ENCODE measurements around the gene COL5A1. TPM values are rescaled to one million over a fixed set of nuclear protein-coding genes. Genes with fewer than 3 reads are reported as not detected.

Gene COL5A1
- polyA plus RNA-seq (2013, experiment 1 of 2; ENCODE audit: insufficient read length), result 1,306 TPM
- polyA plus RNA-seq (2013, experiment 2 of 2; ENCODE audit: insufficient read length), result 1,830 TPM

DNA sequence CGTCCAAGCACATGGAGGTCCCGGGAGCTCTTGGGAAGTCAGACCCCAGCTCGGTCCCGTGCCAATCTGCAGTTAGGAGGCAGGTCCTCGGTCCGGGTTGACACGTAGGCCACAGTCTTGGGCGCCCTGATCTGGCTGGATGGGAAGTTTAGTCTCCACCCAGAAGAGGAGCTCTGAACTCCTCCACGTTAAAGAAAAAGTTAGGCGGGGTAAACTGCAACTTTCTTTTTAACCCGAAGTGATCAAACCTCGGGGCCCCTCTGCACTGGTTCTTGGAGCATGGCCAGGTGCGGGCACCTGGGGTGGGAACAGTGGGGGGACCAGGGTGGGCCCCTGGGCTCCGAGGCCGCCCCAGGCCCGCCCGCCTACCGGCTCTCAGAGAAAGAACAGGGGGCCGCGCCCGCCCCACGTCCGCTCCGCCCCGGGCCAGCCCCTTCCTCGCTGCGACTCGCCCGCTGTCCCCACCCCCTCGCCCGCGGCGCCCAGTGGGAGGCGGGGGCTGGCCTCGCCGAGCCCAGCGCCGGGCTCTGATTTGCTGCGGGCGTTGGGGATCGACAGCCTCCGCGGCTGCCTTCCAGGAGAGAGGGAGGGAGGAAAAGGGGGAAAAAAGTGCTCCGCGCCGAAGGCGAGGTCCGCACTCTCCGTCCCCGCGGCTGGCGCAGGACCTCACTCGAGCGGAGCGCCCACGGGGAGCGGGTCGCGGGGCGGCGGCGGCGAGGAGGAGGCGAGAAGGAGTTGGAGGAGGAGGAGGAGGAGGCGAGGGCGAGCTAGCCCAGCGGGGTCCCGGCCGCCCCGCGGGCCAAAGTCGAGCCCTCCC is at the start of gene COL5A1:
Gene COL5A1 (plus strand): TSS at position 631 of the 817 bp plus-strand sequence. CDS start 385 bp downstream, outside the sequence.
- DNase-seq, result peak; percentile 97

DNA sequence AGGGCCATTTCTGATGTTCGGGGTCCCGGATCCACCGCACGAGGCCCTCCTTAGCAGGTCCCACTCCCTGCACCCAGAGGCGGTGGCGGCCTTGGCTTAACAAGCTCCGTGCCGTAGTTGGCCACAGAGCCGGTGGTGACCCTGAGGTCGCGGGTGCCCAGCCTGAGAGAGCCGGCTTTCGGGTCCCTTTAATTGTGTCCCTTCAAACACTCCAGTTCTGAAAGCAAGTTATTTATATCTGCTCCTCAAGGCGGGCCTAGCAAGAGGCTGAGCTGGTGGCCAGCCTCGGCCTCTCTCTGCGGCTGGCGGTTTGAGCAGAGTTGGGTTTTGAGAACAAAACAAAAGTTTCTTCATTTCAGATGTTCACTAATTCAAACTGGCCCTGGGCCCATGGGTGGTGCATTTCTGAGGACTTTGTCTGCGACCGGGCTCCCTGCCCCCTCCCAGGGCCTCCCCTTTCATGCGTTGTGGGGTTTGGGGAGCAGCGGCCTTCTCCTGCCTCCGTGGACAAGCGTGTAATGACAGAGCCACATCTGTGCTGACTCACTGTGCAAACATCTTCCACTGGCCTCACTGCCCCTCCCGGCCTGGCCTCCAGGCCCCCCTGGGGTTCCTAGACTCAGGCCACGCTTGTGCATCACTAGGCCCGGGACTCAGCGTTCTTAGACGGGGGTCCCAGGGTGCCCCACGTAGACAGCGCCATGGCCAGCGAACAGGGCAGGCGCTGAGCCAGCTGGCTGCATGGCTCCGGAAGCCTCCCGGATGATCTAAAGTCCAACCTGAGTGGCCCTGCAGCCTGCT is 49.4 kb upstream of the COL5A1 start:
- DNase-seq, result peak; percentile 97

DNA sequence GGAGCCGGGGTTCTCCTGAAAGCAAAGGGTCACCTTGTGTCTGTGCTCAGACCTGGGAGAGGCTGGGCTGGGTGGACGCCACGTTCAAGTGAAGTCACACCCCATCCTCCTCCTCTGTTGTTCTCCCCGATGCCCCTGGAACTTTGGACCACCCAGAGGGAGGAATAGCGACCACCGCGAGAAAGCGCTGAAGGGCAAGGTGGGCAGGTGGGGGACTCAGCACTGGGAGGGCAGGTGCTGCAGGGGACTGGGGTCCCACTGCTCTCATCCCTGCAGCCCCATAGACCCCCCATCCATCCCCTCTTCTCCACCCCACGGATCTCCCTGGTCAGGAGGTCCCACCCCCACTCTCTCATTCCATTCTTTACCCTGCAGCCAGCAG is 48.8 kb upstream of the COL5A1 start:
- DNase-seq, result no peak

DNA sequence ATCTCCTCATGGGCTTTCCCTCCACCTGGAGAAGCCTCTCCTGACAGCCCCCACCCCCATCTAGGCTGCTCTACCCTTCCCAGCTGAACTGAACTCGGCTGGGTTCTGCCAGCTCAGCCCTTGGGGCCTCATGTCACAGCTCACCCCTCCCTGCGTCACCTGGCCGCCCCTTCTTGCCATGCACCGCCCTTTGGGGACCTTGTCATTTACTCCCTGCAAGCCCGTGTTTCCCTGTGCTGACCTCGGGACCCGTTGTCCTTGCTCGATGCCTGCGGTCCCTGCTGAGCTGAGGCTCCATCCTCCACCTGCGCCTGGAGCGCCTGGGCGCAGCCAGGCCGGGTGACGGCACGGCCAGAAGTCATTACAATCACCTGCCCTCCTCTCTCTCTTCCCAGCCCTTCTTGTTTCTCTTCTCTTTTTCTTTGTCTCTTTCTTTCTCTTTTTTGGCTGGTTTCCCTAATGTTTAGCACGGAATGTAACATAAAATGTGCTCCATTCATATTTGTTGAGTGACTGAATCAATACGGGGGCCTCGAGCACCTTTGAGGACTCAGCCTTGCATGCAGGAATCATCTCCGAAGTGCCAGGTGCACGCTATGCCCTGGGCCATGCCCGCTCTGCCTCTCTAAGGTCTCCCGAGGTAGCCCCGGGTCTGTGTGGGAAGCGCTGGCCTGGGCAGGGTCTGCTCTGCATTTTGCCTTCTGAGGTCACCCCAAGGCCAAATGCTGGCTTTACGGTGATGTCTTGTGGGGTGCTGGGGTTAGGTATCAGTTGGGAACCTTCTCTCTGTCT is 48.1 kb upstream of the COL5A1 start:
- DNase-seq, result no peak

DNA sequence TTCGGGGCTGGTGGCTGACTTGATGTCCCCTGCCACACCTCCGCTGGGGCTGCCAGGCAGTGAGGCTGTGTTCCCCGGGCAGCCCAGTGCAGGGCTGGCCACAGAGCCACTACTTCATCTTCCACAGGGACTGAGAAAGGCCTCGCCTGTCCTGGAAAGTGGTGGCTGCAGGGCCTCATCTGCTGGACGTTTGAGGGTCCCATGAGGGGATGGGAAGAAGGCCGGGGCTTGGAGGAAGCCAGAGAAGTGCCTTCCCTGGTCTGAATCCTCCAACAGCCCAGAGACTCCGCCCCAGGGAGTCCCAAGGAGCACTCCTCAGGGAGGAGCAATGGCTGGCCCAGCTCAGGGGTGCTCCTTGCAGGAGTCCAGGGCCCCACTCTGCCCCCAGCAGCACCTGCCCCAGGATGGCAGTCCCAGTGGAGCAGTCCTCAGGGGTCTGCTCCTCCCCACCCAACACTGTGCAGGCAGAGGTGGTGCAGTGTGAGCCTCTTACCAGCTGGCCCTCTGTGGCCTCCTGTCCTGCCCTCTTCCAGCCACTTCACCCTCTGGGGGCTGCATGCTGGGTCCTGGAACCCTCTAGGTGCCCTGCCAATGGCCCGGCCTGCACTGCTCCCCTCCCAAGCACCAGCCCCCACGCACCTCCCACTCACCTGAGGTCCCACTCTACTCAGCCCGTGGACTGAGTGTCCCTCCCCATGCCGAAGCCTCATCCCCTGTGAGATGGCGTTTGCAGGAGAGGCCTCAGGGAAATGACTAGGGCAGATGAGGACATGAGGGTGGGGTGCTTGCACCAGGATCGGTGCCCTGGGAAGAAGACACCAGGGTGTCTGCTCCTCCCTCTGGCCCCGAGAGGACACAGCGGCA is 47.3 kb upstream of the COL5A1 start:
- DNase-seq, result no peak

DNA sequence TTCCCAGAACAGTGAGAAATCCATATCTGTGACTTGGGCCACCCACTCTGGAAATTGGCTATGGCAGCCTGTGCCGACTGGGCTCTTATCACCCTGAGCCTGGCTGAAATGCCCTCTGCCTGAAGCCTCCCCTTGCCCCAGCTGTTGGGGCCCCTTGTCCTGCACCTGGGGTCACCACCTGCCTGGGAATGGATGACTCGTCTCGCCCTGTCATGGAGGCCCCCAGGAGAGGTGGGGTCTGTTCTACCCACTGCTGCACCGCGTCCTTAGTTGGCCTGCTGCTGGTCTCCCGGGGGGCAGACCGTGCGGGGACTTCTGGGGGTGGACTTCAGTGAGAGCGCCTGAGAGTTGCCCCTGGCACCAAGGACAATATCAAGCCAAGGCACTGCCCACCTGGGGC is 46.6 kb upstream of the COL5A1 start:
- DNase-seq, result no peak

DNA sequence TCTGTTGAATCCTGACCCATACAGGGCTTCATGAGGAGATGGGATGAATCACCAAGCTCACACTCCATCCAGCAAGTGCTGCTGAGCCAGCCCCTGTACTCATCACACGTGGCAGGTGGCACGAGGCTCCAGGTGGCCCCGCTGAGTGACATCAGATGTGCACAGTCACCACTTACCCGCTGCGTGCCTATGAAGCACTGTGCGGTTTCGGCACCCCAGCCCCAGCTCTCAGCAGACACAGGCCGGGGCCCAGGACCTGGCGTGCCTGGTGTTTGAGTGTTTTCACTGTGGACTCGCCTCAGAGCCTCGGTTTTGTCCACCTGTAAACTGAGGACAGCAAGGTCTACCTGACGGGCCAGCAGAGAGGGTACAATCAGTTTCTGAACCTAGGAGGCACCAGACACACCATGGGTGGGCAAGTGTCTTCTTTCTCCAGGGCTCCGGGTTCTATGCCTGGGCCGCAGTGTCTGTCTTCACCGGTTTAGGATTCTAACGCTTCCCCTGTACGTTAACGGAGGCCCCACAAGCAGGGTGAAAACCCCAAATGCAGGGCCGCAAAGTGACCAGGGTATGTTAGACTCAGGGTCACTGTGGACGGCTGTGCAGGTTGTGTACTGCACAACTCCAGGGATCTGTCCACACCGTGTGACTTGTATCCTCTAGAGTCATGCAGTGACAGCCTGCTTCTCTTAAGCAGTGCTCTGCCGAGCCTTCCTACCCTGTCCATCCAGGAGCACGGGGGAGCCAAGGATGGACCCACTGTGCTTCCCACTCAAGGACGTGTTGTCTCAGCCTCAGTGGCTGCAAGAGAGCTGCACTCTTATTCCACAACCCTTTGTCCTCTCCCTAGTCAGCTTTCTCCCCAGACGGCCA is 44.3 kb upstream of the COL5A1 start:
- no peak for DNase-seq

DNA sequence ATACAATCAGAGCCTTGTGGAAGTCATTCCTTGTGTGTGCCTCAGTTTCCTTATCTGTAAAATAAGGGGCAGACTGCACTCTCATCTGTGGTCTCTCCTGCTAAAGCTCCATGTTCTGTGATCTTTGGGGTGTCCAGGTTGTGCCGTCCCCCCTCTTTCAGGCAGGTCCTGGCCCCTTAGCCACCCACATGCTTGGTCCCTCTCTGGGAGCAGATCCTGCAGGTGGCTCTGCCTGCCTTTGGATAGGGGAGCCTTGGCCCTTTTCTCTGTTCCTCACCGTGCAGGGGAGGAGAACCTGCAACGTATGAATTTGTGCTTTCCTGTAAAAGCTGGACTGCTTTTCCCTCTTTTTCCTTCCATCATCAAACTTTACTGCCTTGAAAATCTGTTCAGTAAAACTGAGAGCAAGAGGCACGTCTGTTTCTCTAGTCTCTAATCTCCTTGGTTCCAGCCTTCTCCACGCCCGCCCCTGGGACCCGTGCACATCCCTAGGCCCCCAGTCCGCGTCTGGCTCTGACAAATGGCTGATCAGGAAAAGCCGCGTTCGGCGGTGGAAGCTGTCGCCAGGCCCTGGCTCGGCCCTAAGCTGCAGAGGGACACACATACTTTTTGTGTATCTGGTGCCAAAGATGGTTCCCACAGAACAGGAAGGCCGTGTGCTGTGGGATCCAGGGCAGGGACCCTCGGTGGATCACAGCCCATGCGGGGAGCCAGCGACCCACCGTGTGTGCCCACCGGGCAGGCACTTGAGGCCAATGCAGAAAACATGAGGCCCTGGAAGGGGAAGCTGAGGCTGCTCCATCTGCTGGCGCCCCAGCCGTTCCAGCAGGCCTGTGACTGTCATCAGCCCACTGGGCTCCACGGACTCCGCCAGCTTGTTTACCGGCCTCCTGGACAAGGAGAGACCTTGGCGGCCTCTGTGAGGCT is 43.4 kb upstream of the COL5A1 start:
- no peak for DNase-seq

DNA sequence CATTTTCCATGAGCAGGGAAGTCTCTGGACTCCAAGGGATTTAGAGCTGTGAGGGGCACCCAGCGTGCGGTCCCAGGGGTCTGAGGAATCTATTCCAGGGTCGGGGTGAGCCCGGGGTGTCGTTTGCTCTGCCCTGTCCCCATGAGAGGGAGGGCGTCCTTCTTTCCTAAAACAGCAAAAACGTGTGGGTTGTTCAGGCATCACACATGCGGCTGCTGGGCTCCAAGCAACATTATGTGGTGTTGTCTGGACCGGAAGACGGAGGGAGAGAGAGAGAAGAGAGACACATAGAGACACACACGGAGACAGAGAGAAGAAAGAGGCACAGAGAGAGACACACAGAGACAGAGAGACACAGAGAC is 42.7 kb upstream of the COL5A1 start:
- DNase-seq, result no peak

DNA sequence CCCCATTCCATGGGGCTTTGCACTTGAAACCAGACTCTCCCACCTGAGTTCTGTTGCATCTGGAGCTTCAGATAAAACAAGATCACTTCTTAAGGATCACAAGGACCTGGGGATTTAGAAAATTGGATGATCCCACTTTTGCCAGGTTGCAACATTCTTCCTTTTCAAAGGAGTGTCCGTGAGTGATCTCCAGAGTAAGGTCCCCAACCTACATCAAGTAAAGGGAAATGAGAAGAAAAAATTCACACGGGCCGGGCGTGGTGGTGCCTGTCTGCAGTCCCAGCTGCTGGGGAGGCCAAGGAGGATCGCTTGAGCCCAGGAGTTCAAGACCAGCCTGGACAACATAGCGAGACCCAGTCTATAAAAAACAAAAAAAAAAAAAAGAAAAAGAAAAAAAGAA is 41.2 kb upstream of the COL5A1 start:
- DNase-seq, result no peak

DNA sequence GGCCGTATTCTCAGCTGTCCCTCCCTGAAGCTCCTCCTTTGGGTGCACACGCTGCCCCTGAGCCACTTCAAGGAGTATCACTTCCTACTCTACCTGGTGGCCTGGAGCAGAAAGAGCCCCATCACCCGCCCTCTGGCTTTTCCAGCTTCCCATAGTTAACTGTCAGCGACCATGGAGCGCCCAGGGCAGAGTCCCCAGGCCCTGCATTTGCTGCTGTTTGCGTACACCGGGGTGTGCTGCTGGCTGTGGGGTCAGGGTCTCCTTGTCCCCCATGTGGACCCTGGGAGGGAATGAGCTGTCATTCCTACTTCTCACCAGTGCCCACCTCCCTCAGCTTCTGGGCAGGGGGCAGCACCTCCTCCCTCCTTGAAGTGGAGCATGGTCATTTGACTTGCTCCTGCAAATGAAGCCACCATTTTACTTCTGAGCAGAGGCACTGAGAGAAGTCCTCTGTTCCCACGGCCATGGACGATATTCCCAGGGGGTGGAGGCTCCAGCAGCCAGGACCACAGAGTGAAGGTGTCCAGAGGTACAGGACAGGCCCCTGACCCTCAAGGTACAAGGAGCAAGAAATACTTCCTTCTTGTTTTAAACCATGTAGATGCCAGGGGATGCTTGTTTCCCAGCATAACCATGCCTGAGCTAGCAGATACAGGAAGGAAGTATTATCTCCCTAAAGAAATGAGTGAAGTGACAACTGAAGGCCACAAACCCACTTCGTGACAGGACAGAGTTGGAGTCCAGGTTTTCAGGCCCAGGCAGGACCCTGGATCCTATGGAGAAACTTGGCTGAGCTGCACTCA is 40.6 kb upstream of the COL5A1 start:
- no peak for DNase-seq

DNA sequence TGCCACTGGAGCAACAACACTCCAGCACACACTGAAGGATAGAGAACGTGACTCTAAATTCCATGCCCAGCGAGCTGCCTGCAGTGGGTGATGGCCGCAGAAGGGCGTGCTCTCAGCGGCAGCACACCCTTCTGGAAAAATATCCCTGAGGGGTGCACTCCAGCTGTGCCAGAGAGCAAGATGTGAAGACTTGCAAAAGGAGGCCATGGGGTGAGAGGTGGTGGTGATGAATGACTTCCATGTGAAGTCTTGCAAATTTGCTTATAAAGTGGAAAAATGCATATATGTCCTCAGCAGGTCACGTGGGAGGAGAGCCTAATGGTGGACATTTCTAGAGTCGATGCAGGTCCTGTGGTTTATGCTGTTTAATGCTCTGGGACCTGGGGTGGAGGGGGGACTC is 39.8 kb upstream of the COL5A1 start:
- peak; percentile 35 for DNase-seq

DNA sequence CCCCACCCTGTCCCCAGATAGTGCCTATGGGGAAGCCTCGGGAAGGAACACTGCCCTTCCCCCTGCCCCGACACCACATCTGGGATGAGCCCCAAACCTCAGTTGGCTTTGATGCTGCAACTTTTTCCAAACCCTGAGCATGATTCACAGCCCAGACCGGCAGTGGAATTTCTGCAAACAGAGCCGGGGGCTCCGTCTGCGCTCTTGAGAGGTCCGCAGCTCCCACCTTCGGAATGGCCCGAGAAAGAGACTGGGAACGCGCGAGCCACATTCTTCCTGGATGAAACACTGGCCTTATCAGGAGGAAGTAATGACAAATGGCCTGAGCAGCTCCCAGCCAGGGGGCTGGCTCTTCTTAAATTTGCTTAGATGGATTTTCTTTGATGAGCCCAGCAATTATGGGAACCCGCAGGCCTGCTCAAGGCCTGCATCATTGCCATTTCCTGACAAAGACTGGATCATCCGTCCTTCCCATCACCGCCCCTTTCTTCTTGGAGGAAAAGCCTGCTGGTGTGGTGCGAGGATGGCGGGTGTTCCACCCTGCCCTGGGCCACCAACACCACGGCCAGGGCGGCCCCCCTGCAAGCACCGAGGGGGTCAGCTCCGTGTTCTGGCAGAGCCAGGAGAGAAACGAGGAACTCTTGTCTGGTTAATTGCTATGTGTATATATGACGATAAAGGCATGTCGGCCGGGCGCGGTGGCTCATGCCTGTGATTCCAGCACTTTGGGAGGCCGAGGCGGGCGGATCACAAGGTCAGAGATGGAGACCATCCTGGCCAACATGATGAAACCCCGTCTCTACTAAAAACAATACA is 38.8 kb upstream of the COL5A1 start:
- DNase-seq, result peak; percentile 100

DNA sequence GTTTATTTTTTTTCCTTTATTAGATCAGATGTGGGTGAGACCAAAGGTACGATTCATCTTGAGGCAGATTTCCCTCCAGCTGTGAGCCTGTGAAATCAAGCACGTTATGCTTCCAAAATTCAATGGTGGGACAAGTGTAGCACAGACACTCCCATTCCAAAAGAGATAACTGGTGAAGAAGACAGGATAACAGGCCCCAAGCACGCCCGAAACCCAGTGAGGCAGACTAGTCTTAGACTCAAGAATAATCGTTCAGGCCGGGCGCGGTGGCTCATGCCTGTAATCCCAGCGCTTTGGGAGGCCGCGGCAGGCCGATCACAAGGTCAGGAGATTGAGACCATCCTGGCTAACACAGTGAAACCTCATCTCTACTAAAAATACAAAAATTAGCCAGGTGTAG is 36.8 kb upstream of the COL5A1 start:
- DNase-seq, result no peak

DNA sequence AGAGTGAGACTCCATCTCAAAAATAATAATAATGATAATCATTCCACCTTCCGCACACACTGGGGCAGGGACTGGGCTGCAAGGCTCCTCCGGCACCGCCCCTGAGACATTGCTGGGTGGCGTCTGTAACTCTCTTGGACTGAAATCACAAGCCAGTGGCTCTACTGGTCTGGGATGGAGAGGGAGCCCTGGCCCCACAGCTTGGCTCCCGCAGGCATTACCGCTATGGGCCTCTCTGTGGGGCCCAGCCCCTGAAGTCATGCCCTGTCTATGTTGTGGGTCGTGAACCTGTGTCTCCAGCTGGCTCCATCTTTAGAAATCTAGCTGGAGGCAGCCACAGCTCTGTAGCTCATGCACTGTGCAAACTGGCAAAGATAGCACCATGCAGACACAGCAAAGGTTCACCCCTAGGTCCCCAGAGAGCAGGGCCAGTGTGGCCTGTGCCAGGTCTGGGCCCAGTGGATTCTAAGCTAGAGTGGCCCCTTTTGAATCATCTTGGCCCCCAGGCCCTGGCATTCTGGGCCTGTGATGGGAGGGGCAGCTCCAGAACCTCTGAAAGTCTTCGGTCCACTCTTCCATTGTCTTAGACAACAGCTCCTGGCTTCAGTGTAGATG is 36.1 kb upstream of the COL5A1 start:
- no peak for DNase-seq

DNA sequence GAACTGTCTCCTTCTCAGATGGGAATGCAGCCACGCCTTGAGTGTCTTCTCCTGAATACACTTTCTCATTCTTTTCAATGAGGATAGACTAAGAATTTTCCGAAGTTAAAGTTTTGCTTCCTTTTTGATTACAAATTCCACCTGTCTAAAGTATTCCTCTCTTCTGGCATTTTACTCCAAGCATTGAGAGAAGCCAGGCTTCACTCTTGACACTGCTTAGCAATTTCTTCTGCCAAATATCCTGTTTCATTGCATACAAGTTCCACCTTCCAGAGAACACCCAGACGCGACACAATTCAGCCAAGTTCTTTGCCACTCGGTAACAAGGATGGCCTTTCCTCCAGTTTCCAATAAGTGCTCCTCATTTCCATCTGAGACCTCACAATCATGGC is 35.6 kb upstream of the COL5A1 start:
- DNase-seq, result no peak

DNA sequence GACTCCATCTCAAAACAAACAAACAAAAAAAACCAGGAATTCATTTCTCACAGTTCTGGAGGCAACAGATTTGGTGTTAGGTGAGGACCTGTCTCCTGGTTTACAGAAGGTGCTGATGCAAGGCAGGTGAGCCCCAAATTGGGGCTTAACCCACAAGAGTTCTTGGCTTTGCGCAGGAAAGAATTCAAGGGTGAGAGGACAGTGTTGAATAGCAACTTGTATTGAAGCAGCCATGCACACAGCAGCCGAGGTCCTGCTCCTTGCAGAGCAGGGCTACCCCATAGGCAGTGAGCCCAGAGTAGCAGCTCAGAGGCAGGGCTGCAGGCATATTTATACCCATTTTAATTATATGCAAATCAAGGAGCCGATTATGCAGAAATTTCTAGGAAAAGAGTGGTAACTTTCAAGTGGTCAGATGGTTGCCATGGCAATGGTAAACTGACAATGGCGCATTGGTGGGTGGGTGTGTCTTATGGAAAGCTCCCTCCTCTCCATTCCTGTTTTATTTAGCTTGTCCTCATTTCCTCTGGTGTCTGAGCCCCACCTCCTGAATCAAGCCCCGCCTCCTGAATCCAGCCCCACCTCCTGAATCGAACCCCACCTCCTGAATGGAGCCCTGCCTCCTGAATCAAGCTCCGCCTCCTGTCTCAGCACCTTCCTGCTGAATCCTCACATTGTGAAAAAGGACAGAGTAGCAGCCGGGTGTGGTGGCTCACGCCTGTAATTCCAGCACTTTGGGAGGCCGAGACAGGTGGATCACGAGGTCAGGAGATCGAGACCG is 34.5 kb upstream of the COL5A1 start:
- peak; percentile 48 for DNase-seq
